GM12878 (cell line): ENCODE data around the gene TMEM181. TPM values are rescaled to one million over a fixed set of nuclear protein-coding genes. Genes with fewer than 3 reads are reported as not detected.

Experiments
- ATAC-seq: fragments of 200-7000 bp; cut with Tn5 transposase; 3 replicates; pipeline ENCODE4 v1.9.1; 2020; ENCODE audit warnings: mild to moderate bottlenecking, moderate library complexity
- BruUV-seq: library from RNA; stranded (reverse); fragments of 400-500 nt; replicated peaks from 2 replicates; lab custom pipeline; 2021; lab: Mats Ljungman, UMichigan
- CTCF ChIA-PET: fragments of 300-600 bp; sonication (Branson Sonifier 250); formaldehyde crosslinking; extraction: SDS; loops from one replicate; lab custom pipeline; 2021; ENCODE audit warnings: inconsistent platforms; lab: Yijun Ruan, JAX
- POLR2A ChIA-PET: fragments of 350-600 bp; formaldehyde crosslinking; extraction: SDS; loops from one replicate; lab custom pipeline; 2021; ENCODE audit warnings: inconsistent platforms; lab: Charles Lee
- RAD21 ChIA-PET: fragments of 300-600 bp; sonication (Branson Sonifier 250); formaldehyde crosslinking; loops from one replicate; lab custom pipeline; 2023; ENCODE audit warnings: antibody characterized with exemption; ENCODE audit not compliant: unreplicated experiment; lab: Charles Lee
- SMC1A ChIA-PET: fragments of 300-600 bp; sonication (Branson Sonifier 250); formaldehyde crosslinking; loops from one replicate; lab custom pipeline; 2023; ENCODE audit not compliant: unreplicated experiment, uncharacterized antibody; lab: Charles Lee
- DNase-seq: peaks from one replicate; pipeline ENCODE4 v3.0.0-alpha.2; 2011; ENCODE audit warnings: low read depth, low spot score
- FAIRE-seq: peaks from 3 replicates; lab custom pipeline; 2011; peaks lifted over from hg19 to GRCh38; lab: Jason Lieb, UNC
- H2AFZ ChIP-seq: 2 replicates; pipeline ENCODE4 v1.6.0; 2011; ENCODE audit warnings: low read depth, low read length, control low read depth; ENCODE audit not compliant: control insufficient read depth
- H3K27ac ChIP-seq: 2 replicates; pipeline ENCODE4 v1.5.1; 2011; ENCODE audit warnings: control low read depth; ENCODE audit not compliant: control insufficient read depth, insufficient read depth
- H3K27me3 ChIP-seq, 2 experiments: replicated peaks in 1 of 2; 2 replicates each; pipeline versions ENCODE4 v1.6.0 to v1.6.1; 2011; ENCODE audit warnings: low read length in 1 of 2; ENCODE audit not compliant: control insufficient read depth in 2 of 2, insufficient read depth in 2 of 2
- H3K36me3 ChIP-seq, 2 experiments: 2 replicates each; pipeline ENCODE4 v1.5.1; 2011; ENCODE audit warnings: low read length in 1 of 2; ENCODE audit not compliant: control insufficient read depth in 2 of 2, insufficient read depth in 2 of 2
- H3K4me1 ChIP-seq: 2 replicates; pipeline ENCODE4 v1.6.1; 2011; ENCODE audit warnings: mild to moderate bottlenecking, low read length, moderate library complexity, mixed read lengths; ENCODE audit not compliant: control insufficient read depth, insufficient read depth
- H3K4me2 ChIP-seq: 2 replicates; pipeline ENCODE4 v1.6.0; 2011; ENCODE audit warnings: control low read depth; ENCODE audit not compliant: control insufficient read depth, insufficient read depth
- H3K4me3 ChIP-seq: fragments of 200-600 bp; sonication (generic); 2 replicates; pipeline ENCODE4 v1.5.1; 2016
- H3K79me2 ChIP-seq: 2 replicates; pipeline ENCODE4 v1.6.0; 2011; ENCODE audit warnings: low read length; ENCODE audit not compliant: control insufficient read depth, insufficient read depth
- H3K9ac ChIP-seq: 2 replicates; pipeline ENCODE4 v1.8.0; 2011; ENCODE audit warnings: low read length, control low read depth, mixed read lengths; ENCODE audit not compliant: control insufficient read depth, insufficient read depth
- H3K9me3 ChIP-seq: replicated peaks from 3 replicates; pipeline ENCODE4 v1.5.1; 2011; ENCODE audit warnings: mild to moderate bottlenecking, low read length; ENCODE audit not compliant: control insufficient read depth, insufficient read depth
- H4K20me1 ChIP-seq: 2 replicates; pipeline ENCODE4 v1.6.0; 2011; ENCODE audit not compliant: control insufficient read depth, insufficient read depth
- CBX5 ChIP-seq: sonication (generic); IDR thresholded peaks from 2 replicates; pipeline ENCODE4 v1.6.1; 2016; ENCODE audit warnings: low read depth, moderate library complexity, mild to moderate bottlenecking, inconsistent platforms
- ESRRA ChIP-seq: IDR thresholded peaks from 2 replicates; pipeline ENCODE4 v1.6.1; 2012; ENCODE audit warnings: mild to moderate bottlenecking, low read length, improper control_type of control experiment
- GABPA ChIP-seq: IDR thresholded peaks from 2 replicates; pipeline ENCODE4 v1.6.1; 2014; ENCODE audit warnings: antibody characterized with exemption, low read depth, mild to moderate bottlenecking, inconsistent platforms
- KDM1A ChIP-seq: fragments of 200-600 bp; sonication (generic); IDR thresholded peaks from 2 replicates; pipeline ENCODE4 v1.6.1; 2016; ENCODE audit warnings: borderline replicate concordance
- MTA2 ChIP-seq: fragments of 450-650 bp; IDR thresholded peaks from 2 replicates; pipeline ENCODE4 v1.6.1; 2016; ENCODE audit warnings: low read depth, mild to moderate bottlenecking, moderate library complexity
- NBN ChIP-seq: fragments of 450-650 bp; IDR thresholded peaks from 2 replicates; pipeline ENCODE4 v1.6.1; 2016
- PML ChIP-seq: IDR thresholded peaks from 2 replicates; pipeline ENCODE4 v1.6.1; 2012; ENCODE audit warnings: low read length, inconsistent platforms
- SP1 ChIP-seq: IDR thresholded peaks from one replicate; pipeline ENCODE4 v1.6.1; 2011; ENCODE audit warnings: low read depth, low read length
- SUPT20H ChIP-seq: IDR thresholded peaks from 2 replicates; pipeline ENCODE4 v1.6.1; 2011; ENCODE audit warnings: low read depth, mild to moderate bottlenecking, low read length, moderate library complexity, borderline replicate concordance; ENCODE audit not compliant: control insufficient read depth
- TAF1 ChIP-seq: IDR thresholded peaks from 2 replicates; pipeline ENCODE4 v1.6.1; 2011; ENCODE audit warnings: mild to moderate bottlenecking, low read depth, low read length, borderline replicate concordance
- ZZZ3 ChIP-seq: IDR thresholded peaks from 2 replicates; pipeline ENCODE4 v1.6.1; 2011; ENCODE audit warnings: low read depth; ENCODE audit not compliant: control insufficient read depth, insufficient read length
- WGBS: methylation state at CpG from one replicate; pipeline ENCODE4 v1.1.6; 2016; ENCODE audit warnings: low lambda C conversion rate; ENCODE audit not compliant: insufficient replicate concordance, insufficient coverage; ENCODE audit errors: missing lambda C conversion rate; 5-methylcytosine and 5-hydroxymethylcytosine counted together
- in situ Hi-C: fragments of 300-500 bp; cut with MboI; formaldehyde crosslinking; loops from 9 replicates; pipeline ENCODE4 v1.14.3; 2018; ENCODE audit warnings: mixed read lengths
- intact Hi-C: fragments of 100-400 bp; cut with micrococcal nuclease; formaldehyde crosslinking; loops from one replicate; pipeline ENCODE4 v1.14.2; 2022; ENCODE audit not compliant: unreplicated experiment
- polyA plus RNA-seq, 11 experiments: library from polyadenylated mRNA; depleted of rRNA in 4 of 11; unstranded in 6 of 11; stranded (reverse) in 5 of 11; fragments of >200 nt; fragmentation: Nextera tagmentation in 4 of 11; fragmentation: Illumina TruSeq in 1 of 11; extraction: Ambion mirVana in 4 of 11; extraction: Trizol in 1 of 11; gene quantifications; 1 replicate in 1 of 11; 2 replicates in 10 of 11; pipeline versions ENCODE4 v1.2.1 to v1.2.3, GENCODE V29; 2011 to 2016; ENCODE audit warnings: inconsistent platforms in 2 of 11, missing spikeins in 2 of 11, low read depth in 1 of 11
- total RNA-seq, 4 experiments: library from RNA; depleted of rRNA in 3 of 4; stranded (reverse); fragments of >200 nt in 3 of 4; fragmentation: Illumina TruSeq in 1 of 4; extraction: Trizol in 1 of 4; gene quantifications; 2 replicates each; pipeline versions ENCODE4 v1.2.1 to v1.2.3, GENCODE V29; 2013 to 2021
- TF ChIP-seq, protein P1 (sequence below): fragments of 450-650 bp; IDR thresholded peaks from 2 replicates; pipeline ENCODE4 v1.6.1; 2014; ENCODE audit warnings: mild to moderate bottlenecking
- TF ChIP-seq, protein P2 (sequence below): fragments of 150-350 bp; IDR thresholded peaks from 2 replicates; pipeline ENCODE4 v1.6.1; 2016; ENCODE audit warnings: low read depth, low read length
- TF ChIP-seq, protein P3 (sequence below): fragments of 450-650 bp; IDR thresholded peaks from 2 replicates; pipeline ENCODE4 v1.6.1; 2017; ENCODE audit warnings: borderline replicate concordance

Gene TMEM181
- total and polyA plus RNA-seq, 10 of the 15 experiments (the other 5 are each of a cell fraction or from before 2014, with no cell fraction given): 1.5 to 7.9 (median 5.2) TPM

DNA sequence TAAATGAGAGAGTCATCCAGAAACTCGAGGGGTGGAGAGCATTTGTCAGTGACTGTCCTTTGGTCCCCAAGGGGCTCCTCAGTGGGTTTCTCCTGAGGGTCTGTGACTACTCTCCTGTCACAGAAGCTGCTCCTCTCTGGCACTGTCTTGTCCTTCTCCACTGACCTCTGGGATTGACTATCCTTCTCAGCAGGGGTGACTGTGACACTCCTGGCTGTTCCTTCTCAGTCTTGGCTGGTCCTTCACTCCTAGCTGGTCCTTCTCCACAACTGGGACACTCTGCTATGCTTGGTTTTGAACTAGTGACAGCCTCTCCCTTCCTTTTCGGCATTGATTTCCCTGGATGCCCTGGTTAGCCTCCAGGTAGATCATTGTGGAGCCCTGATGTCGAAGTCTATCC lies 51.1 kb downstream of the TMEM181 start (continued):
- TF ChIP-seq SUPT20H: no peak
- TF ChIP-seq GABPA: no peak
- no peak for TF ChIP-seq PML
- no peak for TF ChIP-seq ZZZ3
- TF ChIP-seq TAF1: no peak
- no peak for TF ChIP-seq KDM1A
- no peak for TF ChIP-seq ESRRA
- TF ChIP-seq CBX5: no peak
- TF ChIP-seq, protein P1, sequence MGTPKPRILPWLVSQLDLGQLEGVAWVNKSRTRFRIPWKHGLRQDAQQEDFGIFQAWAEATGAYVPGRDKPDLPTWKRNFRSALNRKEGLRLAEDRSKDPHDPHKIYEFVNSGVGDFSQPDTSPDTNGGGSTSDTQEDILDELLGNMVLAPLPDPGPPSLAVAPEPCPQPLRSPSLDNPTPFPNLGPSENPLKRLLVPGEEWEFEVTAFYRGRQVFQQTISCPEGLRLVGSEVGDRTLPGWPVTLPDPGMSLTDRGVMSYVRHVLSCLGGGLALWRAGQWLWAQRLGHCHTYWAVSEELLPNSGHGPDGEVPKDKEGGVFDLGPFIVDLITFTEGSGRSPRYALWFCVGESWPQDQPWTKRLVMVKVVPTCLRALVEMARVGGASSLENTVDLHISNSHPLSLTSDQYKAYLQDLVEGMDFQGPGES: no peak
- TF ChIP-seq MTA2: no peak
- TF ChIP-seq SP1: no peak

DNA sequence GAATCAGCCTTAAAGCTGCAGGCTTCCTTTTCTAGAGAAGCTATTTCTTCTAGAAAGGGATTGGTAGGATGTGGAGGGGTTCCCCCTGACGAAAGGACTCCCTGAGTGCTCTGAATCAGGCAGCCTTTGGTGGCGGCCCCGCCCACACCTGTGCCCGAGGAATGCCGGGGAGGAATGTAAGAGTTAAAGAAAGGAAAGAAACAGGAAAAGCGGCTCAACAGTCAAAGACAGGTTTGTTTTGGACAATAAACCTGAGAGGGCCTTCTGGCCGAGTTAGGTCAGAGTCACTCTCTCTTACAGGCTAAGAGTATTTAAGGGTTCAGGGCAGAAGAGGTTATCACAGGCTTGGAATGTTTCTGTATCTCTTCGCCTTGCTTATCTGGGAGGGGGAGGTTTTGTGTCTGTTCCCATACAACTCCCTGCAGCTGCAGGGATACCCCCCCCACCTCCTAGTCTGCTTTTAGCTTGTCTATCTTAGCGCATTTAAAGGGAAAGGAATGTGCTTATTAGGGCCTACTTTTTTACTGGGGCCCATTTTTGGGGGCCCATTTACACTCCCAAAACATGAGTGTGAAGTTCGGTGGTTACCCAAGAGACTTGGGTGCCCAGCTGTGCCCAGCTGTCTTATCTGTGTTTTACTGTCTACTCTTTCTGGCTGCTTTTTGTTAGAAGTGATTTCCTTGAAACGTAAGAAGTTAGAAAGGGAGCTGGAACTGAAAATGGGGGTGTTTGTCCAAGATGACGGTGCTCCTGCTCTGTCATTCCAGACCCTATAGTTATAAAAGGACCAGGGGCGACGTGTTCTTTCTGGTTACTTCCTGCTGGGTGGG lies 51.9 kb downstream of the TMEM181 start:
- Histone ChIP-seq H3K9ac (no peak overlapping the region), H3K27me3 (no peaks in the 10 kb centered on the region), H3K4me1 (no peaks in the 10 kb centered on the region), H3K4me3 (no peak overlapping the region), H3K27ac (no peak overlapping the region), H3K79me2 (no peaks in the 10 kb centered on the region), H3K9me3 (0 out of 3 replicates have a peak, but pooled peaks cover 1% of the 10 kb centered on the region), H4K20me1 (no peaks in the 10 kb centered on the region), H3K4me2 (no peak overlapping the region), H3K36me3 (peaks cover 12 to 17% of the 10 kb centered on the region in 2 experiments), H2AFZ (no peak overlapping the region)
- no TSS peak for BruUV-seq
- intact Hi-C loops: no loop called here
- 98% methylated on average over 14 of the region's 14 CpGs for WGBS
- ATAC-seq: no peak
- SMC1A ChIA-PET: interaction anchor here (2.3 kb wide), 1 partner anchor 80 kb away, joined by 6 read pairs; no protein-coding TSS in a partner anchor
- FAIRE-seq: no peak
- RAD21 ChIA-PET: no interaction called here
- CTCF ChIA-PET: interaction anchor here (0.9 to 2.4 kb wide), 3 partner anchors 80 to 398 kb away, joined by 4 to 10 read pairs (median 4); no protein-coding TSS in a partner anchor
- POLR2A ChIA-PET: no interaction called here
- no peak for DNase-seq
- in situ Hi-C loops: no loop called here
- TF ChIP-seq, protein P2, sequence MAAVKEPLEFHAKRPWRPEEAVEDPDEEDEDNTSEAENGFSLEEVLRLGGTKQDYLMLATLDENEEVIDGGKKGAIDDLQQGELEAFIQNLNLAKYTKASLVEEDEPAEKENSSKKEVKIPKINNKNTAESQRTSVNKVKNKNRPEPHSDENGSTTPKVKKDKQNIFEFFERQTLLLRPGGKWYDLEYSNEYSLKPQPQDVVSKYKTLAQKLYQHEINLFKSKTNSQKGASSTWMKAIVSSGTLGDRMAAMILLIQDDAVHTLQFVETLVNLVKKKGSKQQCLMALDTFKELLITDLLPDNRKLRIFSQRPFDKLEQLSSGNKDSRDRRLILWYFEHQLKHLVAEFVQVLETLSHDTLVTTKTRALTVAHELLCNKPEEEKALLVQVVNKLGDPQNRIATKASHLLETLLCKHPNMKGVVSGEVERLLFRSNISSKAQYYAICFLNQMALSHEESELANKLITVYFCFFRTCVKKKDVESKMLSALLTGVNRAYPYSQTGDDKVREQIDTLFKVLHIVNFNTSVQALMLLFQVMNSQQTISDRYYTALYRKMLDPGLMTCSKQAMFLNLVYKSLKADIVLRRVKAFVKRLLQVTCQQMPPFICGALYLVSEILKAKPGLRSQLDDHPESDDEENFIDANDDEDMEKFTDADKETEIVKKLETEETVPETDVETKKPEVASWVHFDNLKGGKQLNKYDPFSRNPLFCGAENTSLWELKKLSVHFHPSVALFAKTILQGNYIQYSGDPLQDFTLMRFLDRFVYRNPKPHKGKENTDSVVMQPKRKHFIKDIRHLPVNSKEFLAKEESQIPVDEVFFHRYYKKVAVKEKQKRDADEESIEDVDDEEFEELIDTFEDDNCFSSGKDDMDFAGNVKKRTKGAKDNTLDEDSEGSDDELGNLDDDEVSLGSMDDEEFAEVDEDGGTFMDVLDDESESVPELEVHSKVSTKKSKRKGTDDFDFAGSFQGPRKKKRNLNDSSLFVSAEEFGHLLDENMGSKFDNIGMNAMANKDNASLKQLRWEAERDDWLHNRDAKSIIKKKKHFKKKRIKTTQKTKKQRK: no peak
- TF ChIP-seq NBN: no peak
- TF ChIP-seq, protein P3, sequence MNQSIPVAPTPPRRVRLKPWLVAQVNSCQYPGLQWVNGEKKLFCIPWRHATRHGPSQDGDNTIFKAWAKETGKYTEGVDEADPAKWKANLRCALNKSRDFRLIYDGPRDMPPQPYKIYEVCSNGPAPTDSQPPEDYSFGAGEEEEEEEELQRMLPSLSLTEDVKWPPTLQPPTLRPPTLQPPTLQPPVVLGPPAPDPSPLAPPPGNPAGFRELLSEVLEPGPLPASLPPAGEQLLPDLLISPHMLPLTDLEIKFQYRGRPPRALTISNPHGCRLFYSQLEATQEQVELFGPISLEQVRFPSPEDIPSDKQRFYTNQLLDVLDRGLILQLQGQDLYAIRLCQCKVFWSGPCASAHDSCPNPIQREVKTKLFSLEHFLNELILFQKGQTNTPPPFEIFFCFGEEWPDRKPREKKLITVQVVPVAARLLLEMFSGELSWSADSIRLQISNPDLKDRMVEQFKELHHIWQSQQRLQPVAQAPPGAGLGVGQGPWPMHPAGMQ: no peak
